Measurements from ENCODE around the gene GGN. TPM values are rescaled to one million over a fixed set of nuclear protein-coding genes. Genes with fewer than 3 reads are reported as not detected.

The GGN gene
- polyA plus RNA-seq, 1 donor: 4.4 TPM

DNA sequence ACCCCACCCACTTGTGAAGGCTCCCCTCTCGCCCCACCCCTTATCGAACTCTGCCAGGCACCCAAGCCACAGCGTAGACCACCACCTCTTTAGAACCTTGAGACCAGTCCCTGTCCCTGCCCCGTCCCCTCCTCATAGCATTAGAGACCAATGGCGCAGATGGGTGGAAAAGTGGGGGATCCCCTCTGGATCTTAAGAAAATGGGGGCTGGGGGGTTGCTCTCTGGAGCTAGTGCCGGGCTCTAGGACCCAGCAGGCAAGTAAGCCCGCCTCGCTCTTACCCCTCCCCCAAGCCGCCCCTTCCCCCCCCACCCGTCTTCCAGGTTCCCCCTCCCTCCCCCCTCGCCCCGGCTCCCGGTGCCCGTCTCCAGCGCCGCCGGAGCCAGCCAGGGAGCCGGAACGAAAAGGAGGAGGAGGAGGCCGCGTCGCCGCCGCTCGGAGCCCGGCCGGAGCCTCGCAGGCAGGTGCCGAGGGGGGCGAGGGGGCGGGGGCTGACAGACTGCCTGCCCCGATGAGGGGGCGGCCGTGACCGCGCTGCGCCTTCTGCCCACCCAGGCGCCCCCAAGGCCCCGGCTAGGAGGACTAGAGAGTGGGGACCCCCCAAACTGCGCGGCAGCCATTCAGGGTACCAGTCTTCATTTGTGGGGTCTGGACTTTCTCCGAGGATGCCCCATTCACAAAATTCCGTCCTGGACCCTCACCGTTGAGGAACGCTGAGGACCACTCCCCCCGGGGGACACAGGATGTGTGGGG is 691 bp upstream of the GGN start, which contains the start of gene SPRED3:
TSS of gene SPRED3 (plus strand) at position 349 of the 752 bp plus-strand sequence. CDS start 1,606 bp downstream, outside the sequence.
- Histone ChIP-seq H3K4me1 (ENCODE audit: control insufficient read depth, insufficient read depth, low read length) (peaks cover 46% of the 10 kb centered on the region), H3K36me3 (ENCODE audit: control insufficient read depth, insufficient read depth, low read length) (peaks cover 9% of the 10 kb centered on the region), H3K9me3 (ENCODE audit: control insufficient read depth, low read depth, low read length) (peaks cover 18% of the 10 kb centered on the region), H3K27ac (ENCODE audit: low read length) (peak within 1 kb of the TSS; percentile 85), H3K4me3 (ENCODE audit: low read length) (peak within 1 kb of the TSS; percentile 53), H3K27me3 (ENCODE audit: control insufficient read depth, insufficient read depth, low read length) (peaks cover 65% of the 10 kb centered on the region)
- no CpG with 5 or more reads among the region's 46 CpGs for WGBS (ENCODE audit: insufficient coverage, low lambda C conversion rate)
- no peak for DNase-seq

DNA sequence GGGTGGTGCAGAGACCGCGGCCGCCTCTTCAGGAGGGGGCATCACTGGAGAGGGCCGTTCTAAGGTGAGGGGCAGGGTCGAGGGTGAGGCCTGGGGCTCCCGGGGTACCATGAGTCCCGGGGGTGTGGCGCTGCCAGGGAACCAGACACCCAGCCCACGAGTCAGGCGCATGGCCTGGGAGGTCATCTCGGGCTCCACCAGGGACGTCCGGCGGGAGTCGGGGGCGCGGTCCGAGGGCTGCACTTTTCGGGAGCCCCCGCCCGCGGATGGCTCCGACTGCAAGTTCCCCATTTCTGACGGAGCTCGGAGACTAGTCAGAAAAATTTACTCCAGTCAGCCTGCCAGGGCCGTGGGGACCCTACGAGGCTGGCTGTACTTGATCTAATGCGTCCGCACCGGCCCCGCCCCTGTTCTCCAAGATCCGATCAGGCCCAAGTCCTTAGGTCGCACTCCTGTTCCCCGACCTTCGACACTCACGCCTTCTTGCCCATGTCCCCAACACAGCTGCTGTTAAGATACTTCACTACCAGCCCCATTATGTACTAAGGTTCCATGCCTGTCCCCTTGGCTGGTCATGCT is 774 bp downstream of the GGN start:
- H3K27me3 ChIP-seq (ENCODE audit: control insufficient read depth, insufficient read depth, low read length): peaks cover 65% of the 10 kb centered on the region
- peak overlapping the region; percentile 85 for H3K27ac ChIP-seq (ENCODE audit: low read length)
- peaks cover 32% of the 10 kb centered on the region for H3K4me1 ChIP-seq (ENCODE audit: control insufficient read depth, insufficient read depth, low read length)
- H3K4me3 ChIP-seq (ENCODE audit: low read length): peak overlapping the region; percentile 53
- no peak for DNase-seq
- peaks cover 18% of the 10 kb centered on the region for H3K9me3 ChIP-seq (ENCODE audit: control insufficient read depth, low read depth, low read length)
- H3K36me3 ChIP-seq (ENCODE audit: control insufficient read depth, insufficient read depth, low read length): peaks cover 22% of the 10 kb centered on the region
- no CpG with 5 or more reads among the region's 36 CpGs for WGBS (ENCODE audit: insufficient coverage, low lambda C conversion rate)

DNA sequence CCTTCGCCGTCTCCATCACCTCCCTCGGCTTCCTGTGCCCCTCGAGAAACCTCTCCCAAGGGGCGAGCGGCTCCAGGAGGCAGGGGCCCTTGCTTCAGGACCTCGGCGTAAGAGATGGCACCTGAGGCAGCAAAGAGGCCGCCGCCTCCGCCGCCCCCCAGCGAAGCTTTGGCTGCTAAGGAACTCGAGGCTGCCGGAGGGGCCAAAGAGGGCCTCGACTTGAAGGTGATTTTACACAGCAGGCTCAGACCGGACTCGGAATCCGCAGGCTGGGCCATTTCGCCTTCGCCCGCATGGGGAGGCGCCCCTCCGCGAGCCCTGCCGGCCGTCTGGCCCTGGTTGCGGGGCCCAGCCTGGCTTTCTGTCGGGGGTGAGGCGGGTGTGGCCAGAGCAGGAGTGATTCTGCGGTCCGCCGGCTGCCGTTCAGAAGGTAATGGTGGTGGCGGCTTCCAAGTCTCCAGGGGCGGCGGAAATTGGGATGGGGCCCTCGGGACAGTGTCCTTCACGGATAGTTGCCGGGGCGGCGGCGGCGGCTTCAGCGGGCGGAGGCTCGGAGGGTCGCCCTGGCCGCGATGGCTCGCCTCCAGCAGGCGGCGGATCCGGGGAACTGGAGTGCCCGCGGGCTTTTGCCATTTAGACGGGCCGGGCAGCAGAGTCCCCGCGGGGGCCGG is 1.4 kb downstream of the GGN start:
- no peak overlapping the region for H3K27ac ChIP-seq (ENCODE audit: low read length)
- no CpG with 5 or more reads among the region's 61 CpGs for WGBS (ENCODE audit: insufficient coverage, low lambda C conversion rate)
- H3K27me3 ChIP-seq (ENCODE audit: control insufficient read depth, insufficient read depth, low read length): peaks cover 62% of the 10 kb centered on the region
- H3K4me1 ChIP-seq (ENCODE audit: control insufficient read depth, insufficient read depth, low read length): peaks cover 30% of the 10 kb centered on the region
- H3K36me3 ChIP-seq (ENCODE audit: control insufficient read depth, insufficient read depth, low read length): peaks cover 28% of the 10 kb centered on the region
- peaks cover 18% of the 10 kb centered on the region for H3K9me3 ChIP-seq (ENCODE audit: control insufficient read depth, low read depth, low read length)
- no peak for DNase-seq
- peak overlapping the region; percentile 53 for H3K4me3 ChIP-seq (ENCODE audit: low read length)

DNA sequence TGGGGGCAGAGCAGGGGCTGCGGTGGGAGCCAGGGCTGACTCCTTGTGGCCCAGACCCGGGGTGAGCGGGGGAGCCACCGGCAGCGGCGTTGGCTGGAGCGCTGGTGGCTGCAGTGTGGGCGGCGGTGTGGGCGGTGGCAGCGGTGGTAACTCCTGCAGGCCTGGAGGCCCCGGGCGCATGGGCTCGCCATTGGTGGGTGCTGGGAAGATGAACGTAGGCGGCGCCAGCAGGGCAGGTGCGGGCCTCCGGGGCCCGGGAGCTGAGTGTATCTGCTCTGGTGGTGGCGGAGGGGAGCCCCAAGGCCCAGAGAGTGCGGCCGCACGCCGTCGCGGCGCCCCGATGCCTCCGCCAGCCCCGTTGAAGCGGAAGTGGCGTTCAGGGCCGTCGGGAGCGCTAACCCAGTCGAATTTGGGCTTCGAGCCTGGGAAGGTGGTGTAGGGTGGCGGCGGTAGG is 2.0 kb downstream of the GGN start:
- H3K27ac ChIP-seq (ENCODE audit: low read length): no peak overlapping the region
- H3K9me3 ChIP-seq (ENCODE audit: control insufficient read depth, low read depth, low read length): peaks cover 18% of the 10 kb centered on the region
- peaks cover 58% of the 10 kb centered on the region for H3K27me3 ChIP-seq (ENCODE audit: control insufficient read depth, insufficient read depth, low read length)
- H3K4me1 ChIP-seq (ENCODE audit: control insufficient read depth, insufficient read depth, low read length): peaks cover 30% of the 10 kb centered on the region
- DNase-seq: no peak
- H3K4me3 ChIP-seq (ENCODE audit: low read length): no peak overlapping the region
- WGBS (ENCODE audit: insufficient coverage, low lambda C conversion rate): no CpG with 5 or more reads among the region's 40 CpGs
- H3K36me3 ChIP-seq (ENCODE audit: control insufficient read depth, insufficient read depth, low read length): peaks cover 34% of the 10 kb centered on the region

DNA sequence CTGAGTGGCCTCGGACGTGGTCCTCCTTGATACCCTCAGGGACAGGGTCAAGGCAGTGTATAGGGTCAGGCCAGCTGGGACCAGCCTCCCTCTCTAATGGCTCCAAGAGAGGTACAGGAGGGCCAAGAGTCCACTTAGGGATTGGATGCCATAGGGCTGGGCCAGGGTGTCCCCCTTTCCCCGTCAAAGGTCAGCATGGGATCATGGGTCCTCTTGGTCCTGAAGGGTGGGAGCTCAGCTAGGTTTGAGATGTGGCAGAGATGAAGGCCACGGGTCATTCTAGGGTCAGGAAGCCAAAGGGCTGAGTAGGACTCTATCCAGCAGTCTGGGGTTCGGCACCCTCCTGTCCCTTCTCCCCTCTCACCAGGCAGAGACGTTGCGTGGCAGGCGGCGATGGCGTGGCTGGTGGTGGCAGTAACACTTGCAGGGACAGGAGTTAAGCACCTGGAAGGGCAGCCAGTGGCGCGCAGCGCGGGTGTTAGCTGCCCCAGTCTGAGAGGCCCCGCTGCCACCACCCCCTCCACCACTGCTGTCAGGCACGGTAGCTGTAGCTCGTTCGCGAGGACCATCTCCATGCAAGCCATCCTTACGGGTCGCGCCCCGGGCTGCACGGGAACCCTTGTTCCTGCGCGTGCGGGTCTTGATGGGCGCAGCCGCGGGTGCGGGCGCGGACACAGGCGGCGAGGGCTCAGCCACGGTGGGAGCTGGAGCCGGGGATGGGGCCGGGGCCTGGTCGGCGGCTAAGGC is 2.6 kb downstream of the GGN start:
- no peak for DNase-seq
- Histone ChIP-seq H3K27me3 (ENCODE audit: control insufficient read depth, insufficient read depth, low read length) (peaks cover 55% of the 10 kb centered on the region), H3K4me1 (ENCODE audit: control insufficient read depth, insufficient read depth, low read length) (peaks cover 30% of the 10 kb centered on the region), H3K9me3 (ENCODE audit: control insufficient read depth, low read depth, low read length) (peaks cover 16% of the 10 kb centered on the region), H3K27ac (ENCODE audit: low read length) (no peak overlapping the region), H3K4me3 (ENCODE audit: low read length) (no peak overlapping the region), H3K36me3 (ENCODE audit: control insufficient read depth, insufficient read depth, low read length) (peaks cover 39% of the 10 kb centered on the region)
- no CpG with 5 or more reads among the region's 40 CpGs for WGBS (ENCODE audit: insufficient coverage, low lambda C conversion rate)

DNA sequence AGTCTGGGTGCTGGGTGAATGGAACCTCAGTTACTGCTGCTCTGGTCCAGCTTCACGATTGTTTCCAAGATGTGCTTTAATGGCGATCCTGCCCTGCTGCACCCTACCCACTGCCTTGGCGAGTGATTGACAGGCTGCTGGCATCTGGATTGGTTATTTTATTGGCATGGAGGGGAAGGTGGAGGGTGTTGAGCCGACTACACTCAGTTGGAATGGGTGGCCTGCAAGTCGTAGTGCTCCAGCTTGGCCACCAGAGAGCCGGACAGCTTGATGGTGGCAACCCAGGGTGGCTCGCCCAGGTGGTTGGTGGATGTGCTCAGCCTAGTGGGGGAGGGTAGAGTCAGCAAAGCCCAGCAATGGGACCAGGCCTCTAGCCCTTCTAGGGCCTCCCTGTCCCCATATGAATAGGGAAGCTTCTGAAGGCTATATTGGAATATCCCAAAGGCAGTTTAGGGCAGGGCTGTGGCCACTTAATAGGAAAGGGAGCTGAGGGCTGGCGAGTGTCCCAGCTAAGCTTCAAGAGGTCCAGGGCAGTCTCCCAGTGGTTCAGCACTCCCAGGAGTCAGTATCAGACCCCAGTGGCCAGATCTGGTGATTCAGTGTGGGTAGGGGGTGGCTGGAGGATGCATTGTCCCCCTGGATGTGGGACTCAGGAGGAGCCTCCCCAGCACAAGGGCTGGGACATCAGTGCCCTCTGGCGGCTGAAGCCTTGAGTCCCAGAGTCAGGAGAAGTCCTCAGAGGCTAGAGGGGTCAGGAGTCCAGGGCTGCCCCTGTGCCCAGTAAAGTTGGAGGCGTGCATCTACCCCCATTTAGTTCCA is 3.4 kb downstream of the GGN start:
- Histone ChIP-seq H3K9me3 (ENCODE audit: control insufficient read depth, low read depth, low read length) (peaks cover 15% of the 10 kb centered on the region), H3K4me1 (ENCODE audit: control insufficient read depth, insufficient read depth, low read length) (peaks cover 30% of the 10 kb centered on the region), H3K36me3 (ENCODE audit: control insufficient read depth, insufficient read depth, low read length) (peaks cover 43% of the 10 kb centered on the region), H3K27ac (ENCODE audit: low read length) (no peak overlapping the region), H3K4me3 (ENCODE audit: low read length) (no peak overlapping the region), H3K27me3 (ENCODE audit: control insufficient read depth, insufficient read depth, low read length) (peaks cover 50% of the 10 kb centered on the region)
- no CpG with 5 or more reads among the region's 10 CpGs for WGBS (ENCODE audit: insufficient coverage, low lambda C conversion rate)
- no peak for DNase-seq

DNA sequence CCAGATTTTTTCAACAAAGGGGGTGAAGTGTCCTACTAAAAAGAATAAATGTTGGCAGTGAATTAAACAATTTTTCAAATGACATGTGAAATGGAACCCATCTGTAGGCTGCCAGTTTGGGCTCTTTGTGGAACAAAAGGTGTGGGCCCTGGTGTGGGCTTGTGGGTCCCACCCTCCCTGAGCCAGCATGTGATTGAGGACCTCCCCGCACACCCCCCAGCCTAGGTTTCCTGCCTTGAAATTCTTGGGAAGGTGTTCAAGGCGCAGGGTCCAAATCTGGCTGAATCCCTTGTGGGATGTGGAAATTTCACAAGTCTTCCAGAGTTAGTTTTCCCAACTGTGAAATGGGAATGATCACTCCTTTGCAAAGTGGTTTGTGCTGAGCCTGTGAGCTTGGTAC is 4.1 kb downstream of the GGN start:
- peaks cover 15% of the 10 kb centered on the region for H3K9me3 ChIP-seq (ENCODE audit: control insufficient read depth, low read depth, low read length)
- peaks cover 25% of the 10 kb centered on the region for H3K4me1 ChIP-seq (ENCODE audit: control insufficient read depth, insufficient read depth, low read length)
- DNase-seq: no peak
- no peak overlapping the region for H3K27ac ChIP-seq (ENCODE audit: low read length)
- no CpG with 5 or more reads among the region's 2 CpGs for WGBS (ENCODE audit: insufficient coverage, low lambda C conversion rate)
- peaks cover 43% of the 10 kb centered on the region for H3K27me3 ChIP-seq (ENCODE audit: control insufficient read depth, insufficient read depth, low read length)
- H3K4me3 ChIP-seq (ENCODE audit: low read length): no peak overlapping the region
- H3K36me3 ChIP-seq (ENCODE audit: control insufficient read depth, insufficient read depth, low read length): peaks cover 49% of the 10 kb centered on the region

DNA sequence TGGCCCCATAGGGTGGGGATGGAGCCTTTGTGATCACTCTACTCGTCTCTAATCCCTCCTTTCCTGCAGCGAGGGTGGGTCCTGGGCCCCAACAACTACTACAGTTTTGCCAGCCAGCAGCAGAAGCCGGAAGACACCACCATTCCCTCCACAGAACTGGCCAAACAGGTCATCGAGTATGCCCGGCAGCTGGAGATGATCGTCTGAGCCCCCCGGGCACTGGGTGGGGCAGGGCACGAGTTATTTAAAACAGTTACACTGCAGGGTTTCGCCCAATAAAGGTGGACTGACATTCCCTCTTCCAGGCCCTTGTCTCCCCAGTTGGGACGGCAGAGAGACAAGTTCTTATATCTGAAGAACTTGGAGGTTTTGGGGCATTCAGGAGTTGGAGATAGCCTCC is 4.7 kb downstream of the GGN start:
- Histone ChIP-seq H3K27me3 (ENCODE audit: control insufficient read depth, insufficient read depth, low read length) (peaks cover 38% of the 10 kb centered on the region), H3K27ac (ENCODE audit: low read length) (no peak overlapping the region), H3K9me3 (ENCODE audit: control insufficient read depth, low read depth, low read length) (peaks cover 15% of the 10 kb centered on the region), H3K4me3 (ENCODE audit: low read length) (no peak overlapping the region), H3K36me3 (ENCODE audit: control insufficient read depth, insufficient read depth, low read length) (peaks cover 49% of the 10 kb centered on the region), H3K4me1 (ENCODE audit: control insufficient read depth, insufficient read depth, low read length) (peaks cover 22% of the 10 kb centered on the region)
- no peak for DNase-seq
- no CpG with 5 or more reads among the region's 10 CpGs for WGBS (ENCODE audit: insufficient coverage, low lambda C conversion rate)

DNA sequence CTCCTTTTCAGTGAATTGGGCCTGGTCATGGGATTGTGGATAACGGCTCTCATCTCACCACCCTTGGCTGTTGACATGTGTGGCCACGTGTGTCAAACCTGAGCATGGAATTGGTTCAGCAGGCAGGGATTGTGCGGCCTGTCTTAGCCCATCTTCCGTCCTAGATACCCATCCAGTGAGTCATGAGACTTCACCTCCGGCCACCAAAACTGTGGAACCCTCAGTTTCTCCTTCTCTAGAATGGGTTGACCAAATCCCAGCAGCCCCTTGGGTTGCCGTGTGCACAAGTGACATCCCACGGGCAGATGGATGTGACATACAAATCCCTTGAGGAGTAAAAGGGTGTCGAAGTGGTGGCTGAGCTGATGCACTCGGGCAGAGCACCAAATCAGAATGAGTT is 6.7 kb downstream of the GGN start:
- H3K4me1 ChIP-seq (ENCODE audit: control insufficient read depth, insufficient read depth, low read length): peaks cover 6% of the 10 kb centered on the region
- H3K9me3 ChIP-seq (ENCODE audit: control insufficient read depth, low read depth, low read length): peaks cover 3% of the 10 kb centered on the region
- no peak overlapping the region for H3K4me3 ChIP-seq (ENCODE audit: low read length)
- no peak for DNase-seq
- H3K36me3 ChIP-seq (ENCODE audit: control insufficient read depth, insufficient read depth, low read length): peaks cover 64% of the 10 kb centered on the region
- H3K27ac ChIP-seq (ENCODE audit: low read length): no peak overlapping the region
- WGBS (ENCODE audit: insufficient coverage, low lambda C conversion rate): no CpG with 5 or more reads among the region's 9 CpGs
- peaks cover 18% of the 10 kb centered on the region for H3K27me3 ChIP-seq (ENCODE audit: control insufficient read depth, insufficient read depth, low read length)
